Right lobe of liver (tissue), 6 donors: ENCODE data around the gene TRIM42. TPM values are rescaled to one million over a fixed set of nuclear protein-coding genes. Genes with fewer than 3 reads are reported as not detected.

Experiments
- ATAC-seq, 4 donors: fragments of 200-7000 bp; cut with Tn5 transposase; one replicate each; pipeline ENCODE4 v1.9.1; 2020; ENCODE audit warnings: mild to moderate bottlenecking in 4 of 4, moderate library complexity in 4 of 4
- DNase-seq, 3 donors: peaks; one replicate each; pipeline ENCODE4 v3.0.0-alpha.2; 2020
- H3K27ac ChIP-seq, 3 donors: fragments of 200-600 bp; one replicate each; pipeline ENCODE4 v1.8.0; 2022
- H3K27me3 ChIP-seq, 2 donors: fragments of 200-600 bp; one replicate each; pipeline ENCODE4 v1.8.0; 2022
- H3K36me3 ChIP-seq, 4 donors: fragments of 200-600 bp; sonication (generic) in 1 of 4; one replicate each; pipeline versions ENCODE4 v1.5.1 to v1.8.0; 2017 to 2022; ENCODE audit warnings: control low read depth in 1 of 4
- H3K4me1 ChIP-seq, 4 donors: fragments of 200-600 bp; sonication (generic) in 1 of 4; one replicate each; pipeline versions ENCODE4 v1.5.1 to v1.8.0; 2017 to 2022; ENCODE audit warnings: control low read depth in 1 of 4
- H3K4me3 ChIP-seq, 3 donors: fragments of 200-600 bp; one replicate each; pipeline ENCODE4 v1.8.0; 2022
- H3K9me3 ChIP-seq, 4 donors: fragments of 200-600 bp; sonication (generic) in 1 of 4; one replicate each; pipeline versions ENCODE4 v1.5.1 to v1.8.0; 2017 to 2022; ENCODE audit warnings: control low read depth in 1 of 4
- CTCF ChIP-seq, 4 donors: fragments of 200-600 bp in 3 of 4; fragments of 450-650 bp in 1 of 4; IDR thresholded peaks; one replicate each; pipeline versions ENCODE4 v1.5.1 to v1.8.0; 2016 to 2022; ENCODE audit warnings: antibody characterized with exemption in 4 of 4, mild to moderate bottlenecking in 2 of 4
- POLR2A ChIP-seq: fragments of 450-650 bp; IDR thresholded peaks from one replicate; pipeline ENCODE4 v1.6.1; 2017; ENCODE audit warnings: antibody characterized with exemption, mild to moderate bottlenecking
- WGBS: methylation state at CpG from one replicate; pipeline ENCODE4 v1.1.6; 2018; ENCODE audit warnings: low coverage, low lambda C conversion rate; ENCODE audit not compliant: insufficient coverage; ENCODE audit errors: missing lambda C conversion rate; 5-methylcytosine and 5-hydroxymethylcytosine counted together
- intact Hi-C, 2 donors: fragments of 100-400 bp; cut with DNase I; formaldehyde crosslinking; loops; one replicate each; pipeline versions ENCODE4 v1.11.2 to v1.14.1; 2022
- total RNA-seq, 6 experiments: library from RNA; depleted of rRNA in 2 of 6; stranded (reverse); fragments of >200 nt in 2 of 6; fragmentation: NEBNext Ultra II Directional in 3 of 6; extraction: Animal tissue kit (Norgen Biotek cat#: 25700) in 3 of 6; gene quantifications; one replicate each; pipeline versions ENCODE4 v1.1.0 to v1.2.4, GENCODE V29; 2016 to 2023
- donor health status: DM: no; HTN: yes; CAD: no.
- donor health status: DM: no; HTN: no; CAD: no.
- donor health status: DM: no; HTN: no; CAD: no.
- donor health status: DM: no; HTN: yes; CAD: no.
- donor health status: DM: no; HTN: yes; CAD: no.

TRIM42 gene
- total RNA-seq, 6 experiments from 2014 or later, result not detected

DNA sequence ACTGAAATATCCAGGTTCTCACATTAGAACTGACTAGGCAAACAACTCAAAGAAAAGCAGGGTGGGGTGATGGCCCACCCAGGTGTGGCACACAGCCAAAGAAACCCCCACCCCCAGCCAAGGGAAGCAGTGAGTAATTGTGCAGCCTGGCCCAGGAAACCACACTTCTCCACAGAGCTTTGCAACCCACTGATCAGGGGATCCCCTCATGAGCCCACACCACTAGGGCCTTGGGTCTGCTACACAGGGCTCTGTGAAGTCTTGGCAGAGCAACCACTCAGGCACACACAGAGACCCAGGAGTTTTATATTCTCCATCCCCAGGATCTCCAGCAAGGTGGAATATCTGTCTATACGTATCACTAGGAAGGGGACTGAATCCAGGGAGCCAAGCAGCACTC, 22.2 kb upstream of the TRIM42 start:
- Histone ChIP-seq H3K4me1 (no peaks in the 10 kb centered on the region), H3K9me3 (no peaks in the 10 kb centered on the region), H3K27ac (no peak overlapping the region), H3K27me3 (no peaks in the 10 kb centered on the region), H3K36me3 (no peaks in the 10 kb centered on the region), H3K4me3 (no peak overlapping the region)
- ATAC-seq, result no peak
- intact Hi-C loops, result no loop called here
- TF ChIP-seq POLR2A, result no peak
- no peak for TF ChIP-seq CTCF (IDR thresholded peaks at IDR 0.05)
- DNase-seq, result no peak
- no CpG with 5 or more reads among the region's 1 CpG for WGBS

- no peaks in the 10 kb centered on the region for H3K9me3 ChIP-seq
- ATAC-seq (no peak), DNase-seq (no peak)
- no peaks in the 10 kb centered on the region for H3K36me3 ChIP-seq
- TF ChIP-seq CTCF (IDR thresholded peaks at IDR 0.05) (no peak), POLR2A (no peak)
- H3K27me3 ChIP-seq, result no peaks in the 10 kb centered on the region
- no peaks in the 10 kb centered on the region for H3K4me1 ChIP-seq
- H3K27ac ChIP-seq, result no peak overlapping the region
- intact Hi-C loops, result no loop called here
- WGBS, result 63% methylated on average over 3 of the region's 5 CpGs
- H3K4me3 ChIP-seq, result no peak overlapping the region
Observed at GRCh38 chr3:140664111-140664510, 13.8 kb upstream of the TRIM42 start.

GRCh38 chr3:140682586-140682985, 4.7 kb downstream of the TRIM42 start:
- H3K36me3 ChIP-seq, result no peaks in the 10 kb centered on the region
- TF ChIP-seq CTCF (IDR thresholded peaks at IDR 0.05), result no peak
- TF ChIP-seq POLR2A, result no peak
- no peaks in the 10 kb centered on the region for H3K9me3 ChIP-seq
- DNase-seq, result no peak
- no peak for ATAC-seq
- no peaks in the 10 kb centered on the region for H3K4me1 ChIP-seq
- 86% methylated on average over 9 of the region's 27 CpGs for WGBS
- H3K4me3 ChIP-seq, result no peak overlapping the region
- H3K27ac ChIP-seq, result no peak overlapping the region
- no peaks in the 10 kb centered on the region for H3K27me3 ChIP-seq
- intact Hi-C loops, result no loop called here

DNA sequence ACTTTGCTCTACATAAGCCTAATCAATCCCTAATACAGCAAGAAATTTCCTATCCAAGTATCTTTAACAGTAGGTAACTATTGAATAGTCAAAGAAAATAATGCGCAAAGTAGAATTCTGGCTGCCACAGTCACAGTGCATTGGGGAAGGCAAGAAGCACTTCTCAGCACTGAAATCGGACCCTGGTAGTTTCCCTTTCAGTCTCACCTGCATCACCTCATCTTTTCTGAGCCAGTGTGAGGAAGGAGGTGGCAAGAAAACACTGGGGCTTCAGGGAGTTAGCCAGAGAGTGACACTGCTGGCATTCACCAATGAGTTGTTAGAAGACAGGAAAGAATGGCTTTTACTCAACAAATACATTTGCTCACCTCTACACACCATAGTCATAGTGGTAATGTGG, 8.3 kb downstream of the TRIM42 start:
- Histone ChIP-seq H3K36me3 (no peaks in the 10 kb centered on the region), H3K27ac (no peak overlapping the region), H3K4me1 (no peaks in the 10 kb centered on the region), H3K27me3 (no peaks in the 10 kb centered on the region), H3K4me3 (no peak overlapping the region), H3K9me3 (no peaks in the 10 kb centered on the region)
- ATAC-seq (no peak), DNase-seq (no peak)
- TF ChIP-seq POLR2A, result no peak
- no peak for TF ChIP-seq CTCF (IDR thresholded peaks at IDR 0.05)
- intact Hi-C loops, result no loop called here
- WGBS, result 72% methylated on average over 2 of the region's 2 CpGs

DNA sequence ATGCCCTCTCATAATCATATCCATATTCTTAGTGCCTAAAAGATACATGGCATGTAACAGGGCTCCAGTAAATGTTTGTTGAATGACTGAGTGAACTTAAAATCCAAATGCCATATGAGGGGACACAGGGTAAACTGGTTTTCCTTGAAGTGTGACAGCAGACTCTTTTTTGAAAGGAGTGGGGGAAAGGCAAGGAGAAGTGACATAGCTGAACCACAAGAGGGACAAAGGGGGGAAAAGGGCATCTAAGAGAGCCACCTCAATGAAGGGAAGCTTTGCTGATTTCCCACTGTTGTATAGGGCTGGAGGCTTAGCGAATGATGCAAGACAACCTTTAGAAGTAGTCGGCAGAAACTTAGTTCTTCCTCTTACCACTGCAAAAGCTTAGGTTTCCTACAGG, 9.1 kb downstream of the TRIM42 start:
- Histone ChIP-seq H3K27ac (no peak overlapping the region), H3K4me1 (no peaks in the 10 kb centered on the region), H3K27me3 (no peaks in the 10 kb centered on the region), H3K9me3 (no peaks in the 10 kb centered on the region), H3K4me3 (no peak overlapping the region), H3K36me3 (no peaks in the 10 kb centered on the region)
- 58% methylated on average over 2 of the region's 2 CpGs for WGBS
- TF ChIP-seq CTCF (IDR thresholded peaks at IDR 0.05), result no peak
- TF ChIP-seq POLR2A, result no peak
- ATAC-seq (no peak), DNase-seq (no peak)
- intact Hi-C loops, result no loop called here
